Thoracic aorta (tissue), 2 donors: ENCODE results near the gene SPAG16. TPM values are rescaled to one million over a fixed set of nuclear protein-coding genes. Genes with fewer than 3 reads are reported as not detected.

Experiments
- ATAC-seq: fragments of 150-250 bp; one replicate; pipeline ENCODE4 v1.8.0; 2017; ENCODE audit warnings: low read depth; ENCODE audit not compliant: insufficient number of reproducible peaks, low FRiP score
- DNase-seq: peaks from one replicate; pipeline ENCODE4 v3.0.0-alpha.2; 2020; ENCODE audit warnings: low spot score
- H3K27ac ChIP-seq, 2 donors: fragments of 200-600 bp; sonication (generic); 1 replicate in 1 of 2; 2 replicates in 1 of 2; pipeline ENCODE4 v1.5.1; 2016; ENCODE audit warnings: mild to moderate bottlenecking in 2 of 2, moderate library complexity in 2 of 2
- H3K27me3 ChIP-seq: fragments of 200-600 bp; sonication (generic); replicated peaks from 2 replicates; pipeline ENCODE4 v1.6.0; 2016; ENCODE audit warnings: mild to moderate bottlenecking; ENCODE audit not compliant: insufficient read depth
- H3K36me3 ChIP-seq: fragments of 200-600 bp; sonication (generic); one replicate; pipeline ENCODE4 v1.5.1; 2016
- H3K4me1 ChIP-seq, 2 donors: fragments of 200-600 bp; sonication (generic); 1 replicate in 1 of 2; 2 replicates in 1 of 2; pipeline versions ENCODE4 v1.5.1 to v1.6.0; 2016; ENCODE audit warnings: low read depth in 2 of 2, mild to moderate bottlenecking in 1 of 2; ENCODE audit not compliant: control insufficient read depth in 1 of 2
- H3K4me3 ChIP-seq: fragments of 200-600 bp; sonication (generic); 2 replicates; pipeline ENCODE4 v1.5.1; 2016; ENCODE audit warnings: mild to moderate bottlenecking
- H3K9me3 ChIP-seq: fragments of 200-600 bp; sonication (generic); 2 replicates; pipeline ENCODE4 v1.5.1; 2016
- total RNA-seq, 2 donors: library from RNA; depleted of rRNA; stranded (reverse); fragments of >200 nt; gene quantifications; one replicate each; pipeline versions ENCODE4 v1.1.0 to v1.2.3, GENCODE V29; 2016
- TF ChIP-seq, protein P1 (sequence below): fragments of 200-600 bp; sonication (generic); IDR thresholded peaks from one replicate; pipeline ENCODE4 v1.5.1; 2019; ENCODE audit warnings: antibody characterized with exemption

Gene SPAG16
- total RNA-seq, 2 donors from 2014 or later: 7.4 to 26.3 TPM

DNA sequence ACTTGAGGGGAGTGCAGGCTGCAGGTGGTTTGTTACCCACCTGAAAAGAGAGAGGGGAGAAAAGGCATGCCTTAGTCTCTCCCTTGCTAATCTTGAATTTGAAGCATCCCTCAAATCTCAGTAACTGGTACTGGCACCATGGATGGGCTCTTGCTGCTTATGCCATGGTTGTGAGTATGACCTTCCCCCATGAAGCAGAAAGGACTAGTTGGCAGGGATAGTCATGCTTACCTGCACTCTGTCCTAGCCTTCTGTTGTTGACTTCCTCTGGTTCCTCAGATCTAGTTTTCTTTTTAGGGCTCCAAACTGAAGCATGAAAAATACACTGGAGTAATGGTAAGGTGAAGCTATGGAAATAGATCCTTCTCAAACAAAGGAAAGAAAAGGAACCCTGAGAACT is 191.2 kb downstream of the SPAG16 start:
- Histone ChIP-seq H3K4me1 (no peaks in the 10 kb centered on the region), H3K27me3 (no peaks in the 10 kb centered on the region), H3K27ac (no peak overlapping the region), H3K9me3 (peaks cover 21% of the 10 kb centered on the region), H3K36me3 (no peaks in the 10 kb centered on the region), H3K4me3 (no peak overlapping the region)
- no peak for ATAC-seq
- DNase-seq: no peak
- TF ChIP-seq, protein P1, sequence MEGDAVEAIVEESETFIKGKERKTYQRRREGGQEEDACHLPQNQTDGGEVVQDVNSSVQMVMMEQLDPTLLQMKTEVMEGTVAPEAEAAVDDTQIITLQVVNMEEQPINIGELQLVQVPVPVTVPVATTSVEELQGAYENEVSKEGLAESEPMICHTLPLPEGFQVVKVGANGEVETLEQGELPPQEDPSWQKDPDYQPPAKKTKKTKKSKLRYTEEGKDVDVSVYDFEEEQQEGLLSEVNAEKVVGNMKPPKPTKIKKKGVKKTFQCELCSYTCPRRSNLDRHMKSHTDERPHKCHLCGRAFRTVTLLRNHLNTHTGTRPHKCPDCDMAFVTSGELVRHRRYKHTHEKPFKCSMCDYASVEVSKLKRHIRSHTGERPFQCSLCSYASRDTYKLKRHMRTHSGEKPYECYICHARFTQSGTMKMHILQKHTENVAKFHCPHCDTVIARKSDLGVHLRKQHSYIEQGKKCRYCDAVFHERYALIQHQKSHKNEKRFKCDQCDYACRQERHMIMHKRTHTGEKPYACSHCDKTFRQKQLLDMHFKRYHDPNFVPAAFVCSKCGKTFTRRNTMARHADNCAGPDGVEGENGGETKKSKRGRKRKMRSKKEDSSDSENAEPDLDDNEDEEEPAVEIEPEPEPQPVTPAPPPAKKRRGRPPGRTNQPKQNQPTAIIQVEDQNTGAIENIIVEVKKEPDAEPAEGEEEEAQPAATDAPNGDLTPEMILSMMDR: no peak

DNA sequence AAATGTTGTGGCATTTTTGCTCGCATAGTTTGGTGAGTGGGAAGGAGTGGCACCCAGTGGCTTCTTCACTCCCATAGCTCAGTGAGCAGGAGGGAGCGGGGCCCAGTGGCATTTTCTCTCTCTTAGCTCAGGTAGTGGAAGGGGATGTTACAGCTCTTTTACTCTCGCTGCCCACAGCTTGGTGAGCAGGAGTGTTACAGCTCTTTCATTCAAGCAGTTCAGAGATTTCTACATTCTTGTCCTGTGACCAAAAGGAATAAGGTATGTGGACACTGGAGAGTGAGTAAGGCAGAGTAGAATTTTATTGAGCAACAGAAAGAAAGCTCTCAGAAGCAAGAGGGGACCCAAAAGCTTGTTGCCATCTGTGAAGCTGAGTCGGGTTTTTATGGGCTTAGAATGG is 192.4 kb downstream of the SPAG16 start:
- Histone ChIP-seq H3K27ac (no peak overlapping the region), H3K36me3 (no peaks in the 10 kb centered on the region), H3K4me3 (no peak overlapping the region), H3K27me3 (no peaks in the 10 kb centered on the region), H3K4me1 (no peaks in the 10 kb centered on the region), H3K9me3 (peaks cover 21% of the 10 kb centered on the region)
- ATAC-seq (no peak), DNase-seq (no peak)
- TF ChIP-seq, protein P1: no peak

- no peaks in the 10 kb centered on the region for H3K9me3 ChIP-seq
- H3K4me1 ChIP-seq: no peaks in the 10 kb centered on the region
- no peak for ATAC-seq
- no peak overlapping the region for H3K27ac ChIP-seq
- no peak overlapping the region for H3K4me3 ChIP-seq
- no peak for DNase-seq
- H3K27me3 ChIP-seq: no peaks in the 10 kb centered on the region
- no peaks in the 10 kb centered on the region for H3K36me3 ChIP-seq
- TF ChIP-seq, protein P1: no peak
These were observed 205.8 kb downstream of the SPAG16 start for GRCh38 chr2:213490087-213490486.

- H3K4me3 ChIP-seq: no peak overlapping the region
- H3K9me3 ChIP-seq: no peaks in the 10 kb centered on the region
- no peaks in the 10 kb centered on the region for H3K36me3 ChIP-seq
- ATAC-seq (no peak), DNase-seq (no peak)
- TF ChIP-seq, protein P1: no peak
- H3K4me1 ChIP-seq: no peaks in the 10 kb centered on the region
- no peak overlapping the region for H3K27ac ChIP-seq
- H3K27me3 ChIP-seq: no peaks in the 10 kb centered on the region
These were observed 207.1 kb downstream of the SPAG16 start for GRCh38 chr2:213491376-213491775.

DNA sequence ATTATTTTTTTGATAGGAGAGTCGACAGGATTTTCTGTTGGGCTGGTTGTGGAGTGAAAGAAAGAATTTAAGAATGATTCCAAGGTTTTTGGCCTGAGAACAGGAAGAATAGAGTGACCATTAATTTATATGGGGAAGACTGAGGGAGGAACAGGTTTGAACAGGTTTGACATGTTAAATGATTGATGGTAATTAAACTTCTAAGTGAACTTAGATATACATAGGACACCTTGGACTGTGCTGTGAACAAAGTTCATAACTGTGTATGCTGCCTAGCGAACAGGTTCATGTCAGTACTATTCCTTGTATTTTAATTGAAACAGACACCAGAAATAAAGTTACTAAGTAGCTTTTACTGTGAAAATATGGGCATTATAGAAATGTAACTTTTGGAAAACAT is 212.0 kb downstream of the SPAG16 start:
- DNase-seq: no peak
- TF ChIP-seq, protein P1: no peak

More for the DNA sequence above, 212.0 kb downstream of the SPAG16 start:
- Histone ChIP-seq H3K27ac (no peak overlapping the region), H3K9me3 (no peaks in the 10 kb centered on the region), H3K4me3 (no peak overlapping the region), H3K27me3 (no peaks in the 10 kb centered on the region), H3K36me3 (no peaks in the 10 kb centered on the region), H3K4me1 (no peaks in the 10 kb centered on the region)
- no peak for ATAC-seq
